Measurements from ENCODE around the gene KIF1A.

DNA sequence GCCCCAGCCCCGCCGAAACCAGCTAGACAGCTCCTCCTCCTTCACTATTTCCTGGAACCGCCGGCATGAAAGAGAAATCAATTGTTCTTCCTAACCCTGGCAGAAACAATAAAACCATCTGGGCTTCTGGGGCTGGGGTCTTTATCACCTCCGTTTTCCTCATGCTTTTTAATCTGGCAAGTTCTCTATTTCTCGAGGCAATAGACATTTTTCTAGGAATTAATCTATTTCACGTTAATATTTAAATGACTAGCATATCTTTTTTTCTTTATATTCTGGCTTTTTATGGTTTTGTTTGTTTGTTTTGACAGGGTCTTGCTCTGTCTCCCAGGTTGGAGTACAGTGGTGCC is 1.4 kb upstream of the KIF1A start:
- TF ChIP-seq, protein P1, sequence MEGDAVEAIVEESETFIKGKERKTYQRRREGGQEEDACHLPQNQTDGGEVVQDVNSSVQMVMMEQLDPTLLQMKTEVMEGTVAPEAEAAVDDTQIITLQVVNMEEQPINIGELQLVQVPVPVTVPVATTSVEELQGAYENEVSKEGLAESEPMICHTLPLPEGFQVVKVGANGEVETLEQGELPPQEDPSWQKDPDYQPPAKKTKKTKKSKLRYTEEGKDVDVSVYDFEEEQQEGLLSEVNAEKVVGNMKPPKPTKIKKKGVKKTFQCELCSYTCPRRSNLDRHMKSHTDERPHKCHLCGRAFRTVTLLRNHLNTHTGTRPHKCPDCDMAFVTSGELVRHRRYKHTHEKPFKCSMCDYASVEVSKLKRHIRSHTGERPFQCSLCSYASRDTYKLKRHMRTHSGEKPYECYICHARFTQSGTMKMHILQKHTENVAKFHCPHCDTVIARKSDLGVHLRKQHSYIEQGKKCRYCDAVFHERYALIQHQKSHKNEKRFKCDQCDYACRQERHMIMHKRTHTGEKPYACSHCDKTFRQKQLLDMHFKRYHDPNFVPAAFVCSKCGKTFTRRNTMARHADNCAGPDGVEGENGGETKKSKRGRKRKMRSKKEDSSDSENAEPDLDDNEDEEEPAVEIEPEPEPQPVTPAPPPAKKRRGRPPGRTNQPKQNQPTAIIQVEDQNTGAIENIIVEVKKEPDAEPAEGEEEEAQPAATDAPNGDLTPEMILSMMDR (optimal IDR thresholded peaks at IDR 0.05 in 1 of 3, IDR thresholded peaks at IDR 0.05 in 1 of 3, conservative IDR thresholded peaks at IDR 0.05 in 1 of 3; ENCODE audit: extremely low read depth in 1 of 3, insufficient read depth in 2 of 3, low read length in 3 of 3): no peak
- peak; percentile 33 for TF ChIP-seq EZH2 (IDR thresholded peaks at IDR 0.05; ENCODE audit: low read length)
